Activated T-cell treated with anti-CD3 and anti-CD28 coated beads, Interleukin-2, amount 50 U/mL, for 24 hours (primary cell): ENCODE results near the gene PADI1.

Experiments used
- DNase-seq: peaks from one replicate; pipeline ENCODE4 v3.0.0-alpha.2; 2020
- H3K27ac Mint-ChIP-seq: 2 replicates; pipeline ENCODE4 v1.8.0; 2020; ENCODE audit warnings: mild to moderate bottlenecking, mixed read lengths
- H3K27me3 Mint-ChIP-seq: 2 replicates; pipeline ENCODE4 v1.8.0; 2020; ENCODE audit warnings: mixed read lengths
- H3K36me3 Mint-ChIP-seq: 2 replicates; pipeline ENCODE4 v1.8.0; 2020; ENCODE audit warnings: low read depth, mixed read lengths
- H3K4me1 Mint-ChIP-seq: 2 replicates; pipeline ENCODE4 v1.8.0; 2020; ENCODE audit warnings: low read depth, mixed read lengths
- H3K4me3 Mint-ChIP-seq: 2 replicates; pipeline ENCODE4 v1.8.0; 2020; ENCODE audit warnings: mild to moderate bottlenecking, moderate library complexity, mixed read lengths
- H3K9me3 Mint-ChIP-seq: 2 replicates; pipeline ENCODE4 v1.8.0; 2020; ENCODE audit warnings: mixed read lengths

Gene PADI1

GRCh38 chr1:17265950-17266349, 61.0 kb downstream of the PADI1 start:
- Mint-ChIP-seq H3K27ac (no peak overlapping the region), H3K4me3 (no peak overlapping the region), H3K9me3 (no peaks in the 10 kb centered on the region), H3K36me3 (no peaks in the 10 kb centered on the region), H3K27me3 (peaks cover 5% of the 10 kb centered on the region), H3K4me1 (no peaks in the 10 kb centered on the region)
- DNase-seq = no peak

GRCh38 chr1:17270891-17271765, 66.2 kb downstream of the PADI1 start:
- no peak overlapping the region for H3K4me3 Mint-ChIP-seq
- H3K9me3 Mint-ChIP-seq = no peaks in the 10 kb centered on the region
- peaks cover 12% of the 10 kb centered on the region for H3K27me3 Mint-ChIP-seq

GRCh38 chr1:17272066-17272465, 67.1 kb downstream of the PADI1 start:
- Mint-ChIP-seq H3K4me3 (no peak overlapping the region), H3K4me1 (no peaks in the 10 kb centered on the region), H3K27ac (no peak overlapping the region), H3K9me3 (no peaks in the 10 kb centered on the region), H3K27me3 (peaks cover 12% of the 10 kb centered on the region), H3K36me3 (no peaks in the 10 kb centered on the region)
- no peak for DNase-seq

More at GRCh38 chr1:17270891-17271765, 66.2 kb downstream of the PADI1 start:
- Mint-ChIP-seq H3K4me1 (no peaks in the 10 kb centered on the region), H3K36me3 (no peaks in the 10 kb centered on the region), H3K27ac (no peak overlapping the region)
- DNase-seq = no peak

- Mint-ChIP-seq H3K4me3 (no peak overlapping the region), H3K36me3 (no peaks in the 10 kb centered on the region), H3K9me3 (no peaks in the 10 kb centered on the region), H3K27me3 (peaks cover 15% of the 10 kb centered on the region), H3K4me1 (no peaks in the 10 kb centered on the region), H3K27ac (no peak overlapping the region)
- DNase-seq = no peak
These were observed 67.7 kb downstream of the PADI1 start for GRCh38 chr1:17272646-17273045.

GRCh38 chr1:17273096-17273495, 68.2 kb downstream of the PADI1 start:
- Mint-ChIP-seq H3K4me1 (no peaks in the 10 kb centered on the region), H3K27ac (no peak overlapping the region), H3K27me3 (peaks cover 15% of the 10 kb centered on the region), H3K36me3 (no peaks in the 10 kb centered on the region), H3K4me3 (no peak overlapping the region), H3K9me3 (no peaks in the 10 kb centered on the region)
- DNase-seq = no peak

- H3K9me3 Mint-ChIP-seq = no peaks in the 10 kb centered on the region
- H3K4me3 Mint-ChIP-seq = no peak overlapping the region
These were observed 69.5 kb downstream of the PADI1 start for GRCh38 chr1:17274186-17275170.

GRCh38 chr1:17276568-17276967, 71.6 kb downstream of the PADI1 start:
- Mint-ChIP-seq H3K36me3 (no peaks in the 10 kb centered on the region), H3K27me3 (peaks cover 21% of the 10 kb centered on the region), H3K27ac (no peak overlapping the region), H3K9me3 (no peaks in the 10 kb centered on the region), H3K4me1 (no peaks in the 10 kb centered on the region), H3K4me3 (no peak overlapping the region)
- DNase-seq = no peak

More at GRCh38 chr1:17274186-17275170, 69.5 kb downstream of the PADI1 start:
- Mint-ChIP-seq H3K27me3 (peaks cover 15% of the 10 kb centered on the region), H3K4me1 (no peaks in the 10 kb centered on the region), H3K27ac (no peak overlapping the region), H3K36me3 (no peaks in the 10 kb centered on the region)
- DNase-seq = peak; percentile 37

GRCh38 chr1:17277511-17278159, 72.7 kb downstream of the PADI1 start:
- no peak overlapping the region for H3K27ac Mint-ChIP-seq
- H3K36me3 Mint-ChIP-seq = no peaks in the 10 kb centered on the region
- no peaks in the 10 kb centered on the region for H3K4me1 Mint-ChIP-seq

GRCh38 chr1:17278996-17279830, 74.3 kb downstream of the PADI1 start:
- no peak overlapping the region for H3K4me3 Mint-ChIP-seq
- H3K27me3 Mint-ChIP-seq = peaks cover 28% of the 10 kb centered on the region
- H3K9me3 Mint-ChIP-seq = no peaks in the 10 kb centered on the region
- no peak overlapping the region for H3K27ac Mint-ChIP-seq
- no peak for DNase-seq
- no peaks in the 10 kb centered on the region for H3K36me3 Mint-ChIP-seq
- no peaks in the 10 kb centered on the region for H3K4me1 Mint-ChIP-seq

More at GRCh38 chr1:17277511-17278159, 72.7 kb downstream of the PADI1 start:
- Mint-ChIP-seq H3K27me3 (peaks cover 24% of the 10 kb centered on the region), H3K9me3 (no peaks in the 10 kb centered on the region), H3K4me3 (no peak overlapping the region)
- DNase-seq = no peak

GRCh38 chr1:17280436-17280835, 75.5 kb downstream of the PADI1 start:
- H3K4me1 Mint-ChIP-seq = no peaks in the 10 kb centered on the region
- no peaks in the 10 kb centered on the region for H3K9me3 Mint-ChIP-seq
- no peak overlapping the region for H3K4me3 Mint-ChIP-seq
- no peaks in the 10 kb centered on the region for H3K36me3 Mint-ChIP-seq
- no peak overlapping the region for H3K27ac Mint-ChIP-seq
- peaks cover 24% of the 10 kb centered on the region for H3K27me3 Mint-ChIP-seq
- DNase-seq = no peak

- Mint-ChIP-seq H3K27me3 (peaks cover 20% of the 10 kb centered on the region), H3K27ac (no peak overlapping the region), H3K36me3 (no peaks in the 10 kb centered on the region), H3K4me1 (no peaks in the 10 kb centered on the region), H3K4me3 (no peak overlapping the region), H3K9me3 (no peaks in the 10 kb centered on the region)
- no peak for DNase-seq
These were observed 76.0 kb downstream of the PADI1 start for GRCh38 chr1:17280894-17281293.

- no peak overlapping the region for H3K4me3 Mint-ChIP-seq
- H3K27me3 Mint-ChIP-seq = peaks cover 18% of the 10 kb centered on the region
- no peaks in the 10 kb centered on the region for H3K4me1 Mint-ChIP-seq
- H3K9me3 Mint-ChIP-seq = no peaks in the 10 kb centered on the region
- H3K27ac Mint-ChIP-seq = no peak overlapping the region
- DNase-seq = no peak
- H3K36me3 Mint-ChIP-seq = no peaks in the 10 kb centered on the region
These were observed 76.8 kb downstream of the PADI1 start for GRCh38 chr1:17281775-17282181.

- Mint-ChIP-seq H3K27me3 (peaks cover 15% of the 10 kb centered on the region), H3K27ac (no peak overlapping the region), H3K4me3 (no peak overlapping the region), H3K9me3 (no peaks in the 10 kb centered on the region), H3K4me1 (no peaks in the 10 kb centered on the region), H3K36me3 (no peaks in the 10 kb centered on the region)
- no peak for DNase-seq
These were observed 77.9 kb downstream of the PADI1 start for GRCh38 chr1:17282836-17283235.
